GM21526 (cell line): ENCODE measurements around the gene HOXD3.

Experiments
- ATAC-seq: cut with Tn5 transposase; IDR thresholded peaks from one replicate; pipeline ENCODE4 v1.9.1; 2021; ENCODE audit warnings: moderate library complexity; ENCODE audit not compliant: unreplicated experiment, low FRiP score

Gene HOXD3

DNA sequence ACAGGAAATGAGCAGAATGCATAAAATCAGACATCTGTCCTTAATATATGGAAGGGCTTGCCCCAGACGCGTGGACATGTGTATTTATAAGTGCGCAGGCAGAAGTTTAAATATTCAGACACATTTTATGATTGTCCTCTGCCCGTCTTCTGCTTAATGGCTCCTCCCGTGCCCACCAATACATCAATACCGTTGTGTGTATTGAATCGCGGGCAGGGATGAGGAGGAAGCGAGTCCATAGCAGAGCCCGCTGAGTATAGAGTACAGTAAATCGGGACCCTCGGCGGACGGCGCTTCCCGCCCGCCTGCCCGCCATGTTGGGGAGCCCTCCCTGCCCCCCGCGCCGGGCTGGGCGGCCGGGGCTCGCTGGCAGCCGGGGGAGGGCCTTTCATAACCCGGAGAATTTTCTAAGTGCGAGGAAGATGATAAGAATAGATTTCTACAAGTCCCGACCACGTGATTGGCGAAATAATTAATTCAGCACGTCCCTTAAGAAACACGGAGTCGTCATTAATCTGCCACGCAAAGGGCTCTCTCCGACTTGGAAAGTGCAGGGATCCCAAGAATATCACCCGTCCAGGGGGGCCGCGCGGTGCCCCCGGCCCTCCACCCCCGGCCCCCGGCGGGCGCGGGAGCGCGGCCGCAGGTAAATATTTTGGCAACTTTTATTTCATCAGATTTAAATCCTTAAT, at the start of gene HOXD3:
TSS of gene HOXD3 (plus strand) at position 501 of the 692 bp plus-strand sequence. CDS start 11,808 bp downstream, outside the sequence.
- no peak for ATAC-seq

DNA sequence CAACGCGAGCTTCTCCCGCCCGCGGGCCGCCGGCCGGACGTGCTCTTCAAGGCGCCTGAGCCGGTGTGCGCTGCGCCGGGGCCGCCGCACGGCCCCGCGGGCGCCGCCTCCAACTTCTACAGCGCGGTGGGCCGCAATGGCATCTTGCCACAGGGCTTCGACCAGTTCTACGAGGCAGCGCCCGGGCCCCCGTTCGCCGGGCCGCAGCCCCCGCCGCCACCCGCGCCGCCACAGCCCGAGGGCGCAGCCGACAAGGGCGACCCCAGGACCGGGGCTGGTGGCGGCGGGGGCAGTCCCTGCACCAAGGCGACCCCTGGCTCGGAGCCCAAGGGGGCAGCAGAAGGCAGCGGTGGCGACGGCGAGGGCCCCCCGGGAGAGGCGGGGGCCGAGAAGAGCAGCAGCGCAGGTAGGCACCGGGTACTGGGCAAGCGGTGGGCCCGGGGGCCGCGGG, 49.4 kb upstream of the HOXD3 start:
- no peak for ATAC-seq

- no peak for ATAC-seq
Measured at GRCh38 chr2:176109192-176109901, 47.8 kb upstream of the HOXD3 start.

- ATAC-seq: no peak
Measured at GRCh38 chr2:176109946-176110345, 47.2 kb upstream of the HOXD3 start.

- ATAC-seq: no peak
Measured at GRCh38 chr2:176110415-176111308, 46.4 kb upstream of the HOXD3 start.

- ATAC-seq: no peak
Measured at GRCh38 chr2:176111309-176111663, 45.8 kb upstream of the HOXD3 start.

DNA sequence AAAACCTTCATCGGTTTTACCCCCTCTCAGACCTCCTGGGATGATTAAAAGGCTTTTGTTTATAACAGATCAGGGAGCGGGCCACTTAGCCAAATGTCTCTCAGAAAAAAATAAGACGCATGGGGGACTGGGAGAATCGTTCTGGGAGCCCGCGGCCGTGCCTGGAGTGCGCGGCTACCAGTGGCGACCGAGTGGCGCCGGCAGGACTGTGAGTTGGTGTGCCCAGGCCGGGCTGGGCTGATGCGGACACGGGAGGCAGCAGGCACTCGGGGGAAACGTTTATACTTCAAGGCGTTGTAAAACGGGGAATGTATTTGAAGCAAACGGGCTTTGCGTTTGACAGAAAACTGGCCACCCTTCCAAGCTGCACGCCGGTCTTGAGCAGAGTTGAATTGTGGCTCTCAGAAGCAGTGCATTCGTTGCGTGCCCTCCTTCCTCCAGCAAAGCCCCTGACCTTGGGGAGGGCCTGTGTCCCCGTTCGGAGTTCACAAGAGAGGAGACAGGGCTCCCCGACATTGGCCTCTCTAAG, 45.2 kb upstream of the HOXD3 start:
- ATAC-seq: no peak

DNA sequence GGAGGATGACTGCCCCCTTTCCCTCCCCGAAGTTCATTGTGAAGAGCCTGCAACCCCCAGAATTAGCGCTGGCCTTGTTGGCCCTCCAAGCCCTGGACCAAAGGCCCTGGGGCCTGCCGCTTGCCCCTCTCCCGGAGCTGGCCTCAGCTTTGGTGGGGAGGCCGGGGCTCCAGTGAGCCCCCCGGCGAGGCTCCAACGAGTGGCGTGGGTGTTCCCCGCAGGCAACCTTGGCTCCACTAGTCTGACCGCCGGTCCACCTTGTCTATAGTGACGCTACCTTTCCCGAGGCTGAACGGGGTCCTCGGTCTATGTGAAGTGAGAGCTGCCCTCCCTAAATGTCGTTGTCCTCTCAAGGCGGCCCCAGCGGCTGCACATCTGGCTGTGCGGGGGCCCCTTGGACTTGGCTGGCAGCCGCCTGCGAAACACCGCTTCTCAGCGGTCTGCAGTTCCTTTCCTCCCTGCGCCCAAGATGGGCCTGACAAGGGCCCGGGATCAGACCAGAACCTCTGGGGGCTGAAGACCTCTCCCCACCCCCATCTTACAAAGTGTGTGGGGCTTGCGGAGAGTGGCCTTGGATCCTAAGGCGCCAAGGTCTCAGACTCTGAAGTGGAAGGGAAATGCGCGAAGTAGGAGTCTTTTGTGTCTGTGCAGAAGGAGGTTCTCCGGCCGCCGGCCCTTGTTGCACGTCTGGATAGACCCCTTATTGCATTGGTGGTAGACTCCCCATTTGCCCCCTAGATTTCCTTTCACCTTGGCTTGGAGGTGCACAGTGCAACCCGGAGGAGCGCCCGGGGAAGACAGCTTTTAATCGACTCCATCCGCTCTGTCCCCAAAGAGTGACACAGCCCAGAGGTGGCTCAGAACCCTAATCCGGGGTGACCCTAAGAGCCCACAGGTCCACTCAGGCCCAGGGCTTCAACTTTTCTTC, 44.5 kb upstream of the HOXD3 start:
- ATAC-seq: no peak

DNA sequence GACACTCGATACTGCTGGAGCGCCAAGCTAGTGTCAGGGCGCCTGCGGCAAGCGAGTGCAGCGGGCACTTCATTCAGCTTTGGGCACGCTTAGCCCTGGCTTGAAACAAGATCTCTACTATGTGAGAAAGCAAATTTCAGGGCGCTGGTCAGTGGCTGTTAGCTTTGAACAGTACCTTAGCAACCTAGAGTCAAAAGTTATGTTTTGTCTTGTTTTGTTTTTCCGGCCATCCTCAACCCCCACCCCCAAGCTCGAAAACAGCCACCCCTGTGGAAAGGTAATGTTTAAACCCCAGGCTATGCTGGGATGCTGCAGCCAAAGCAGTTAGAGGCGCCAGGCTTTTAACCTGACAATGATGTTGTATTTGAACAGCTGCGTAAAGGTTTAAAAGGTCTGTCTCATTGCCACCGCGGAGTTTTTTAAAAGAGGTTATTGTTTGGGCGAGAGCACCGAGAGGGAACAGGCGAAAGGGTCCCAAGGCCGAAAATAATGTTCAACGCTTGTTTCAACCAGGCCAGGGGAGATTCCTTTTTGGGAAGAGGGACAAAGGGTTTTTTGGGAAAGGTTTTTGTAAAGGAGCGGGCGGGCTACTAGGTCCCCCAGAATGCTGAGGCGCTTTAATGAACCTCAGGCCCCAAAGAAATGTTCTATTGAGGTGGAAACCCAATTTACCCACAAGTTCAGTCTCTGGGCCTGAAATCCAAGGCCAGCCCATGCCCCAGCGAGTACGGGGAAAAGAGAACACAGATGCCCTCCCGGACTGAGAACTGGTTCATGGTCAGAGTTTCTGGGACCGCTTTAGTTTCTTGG, 42.8 kb upstream of the HOXD3 start:
- ATAC-seq: no peak

GRCh38 chr2:176114930-176115625, 42.0 kb upstream of the HOXD3 start:
- ATAC-seq: no peak

GRCh38 chr2:176115883-176116813, 41.0 kb upstream of the HOXD3 start, which contains the start of gene HOXD10:
Gene HOXD10 (plus strand): TSS chr2:176116778. CDS start chr2:176116834, 56 bp downstream.
- no peak for ATAC-seq

GRCh38 chr2:176117162-176117822, 39.8 kb upstream of the HOXD3 start:
- no peak for ATAC-seq

DNA sequence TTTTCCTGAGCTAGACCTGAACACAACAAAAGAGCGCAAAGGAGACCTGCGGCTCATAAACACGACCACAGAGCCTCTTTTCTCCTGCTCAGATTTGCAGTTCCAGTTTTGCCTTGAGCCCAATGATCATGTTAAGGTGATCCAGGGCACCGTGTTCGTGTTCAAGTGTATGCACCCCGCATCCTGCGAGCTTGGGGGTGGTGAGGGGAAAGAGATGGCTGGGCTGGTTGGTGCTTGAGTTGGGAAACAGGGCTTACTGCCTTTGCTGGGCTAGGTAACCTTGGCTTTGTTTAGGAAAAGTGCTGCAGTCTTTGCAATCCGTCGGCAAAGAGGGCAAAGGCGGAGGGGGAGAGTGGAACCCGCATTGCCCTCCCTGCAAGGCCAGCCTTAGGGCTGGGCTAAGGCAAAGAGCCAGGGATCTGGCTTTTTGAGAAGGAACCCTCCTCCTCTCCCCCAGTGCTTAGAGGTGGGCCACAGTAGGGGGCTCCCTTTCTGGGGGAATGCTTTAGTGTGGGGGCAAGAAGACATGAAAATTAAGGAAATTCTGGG, 39.2 kb upstream of the HOXD3 start:
- no peak for ATAC-seq

DNA sequence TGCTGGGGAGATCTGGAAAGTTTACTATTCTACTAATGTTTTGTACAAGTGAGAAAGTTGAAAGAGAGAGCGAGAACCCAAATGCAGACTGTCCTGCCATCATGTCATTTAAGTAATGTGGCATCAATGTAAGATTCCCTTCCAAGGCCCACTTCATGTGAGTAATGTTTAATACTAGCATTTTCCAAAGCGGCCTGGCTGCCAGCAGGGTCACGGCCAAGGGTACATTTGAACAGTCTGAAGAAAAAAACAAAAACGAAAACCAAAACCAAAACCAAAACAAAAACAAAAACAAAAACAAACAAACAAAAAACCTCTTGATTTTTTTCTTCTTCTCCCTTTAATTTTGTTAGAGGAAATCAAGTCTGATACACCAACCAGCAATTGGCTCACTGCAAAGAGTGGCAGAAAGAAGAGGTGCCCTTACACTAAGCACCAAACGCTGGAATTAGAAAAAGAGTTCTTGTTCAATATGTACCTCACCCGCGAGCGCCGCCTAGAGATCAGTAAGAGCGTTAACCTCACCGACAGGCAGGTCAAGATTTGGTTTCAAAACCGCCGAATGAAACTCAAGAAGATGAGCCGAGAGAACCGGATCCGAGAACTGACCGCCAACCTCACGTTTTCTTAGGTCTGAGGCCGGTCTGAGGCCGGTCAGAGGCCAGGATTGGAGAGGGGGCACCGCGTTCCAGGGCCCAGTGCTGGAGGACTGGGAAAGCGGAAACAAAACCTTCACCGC, 38.3 kb upstream of the HOXD3 start:
- no peak for ATAC-seq

DNA sequence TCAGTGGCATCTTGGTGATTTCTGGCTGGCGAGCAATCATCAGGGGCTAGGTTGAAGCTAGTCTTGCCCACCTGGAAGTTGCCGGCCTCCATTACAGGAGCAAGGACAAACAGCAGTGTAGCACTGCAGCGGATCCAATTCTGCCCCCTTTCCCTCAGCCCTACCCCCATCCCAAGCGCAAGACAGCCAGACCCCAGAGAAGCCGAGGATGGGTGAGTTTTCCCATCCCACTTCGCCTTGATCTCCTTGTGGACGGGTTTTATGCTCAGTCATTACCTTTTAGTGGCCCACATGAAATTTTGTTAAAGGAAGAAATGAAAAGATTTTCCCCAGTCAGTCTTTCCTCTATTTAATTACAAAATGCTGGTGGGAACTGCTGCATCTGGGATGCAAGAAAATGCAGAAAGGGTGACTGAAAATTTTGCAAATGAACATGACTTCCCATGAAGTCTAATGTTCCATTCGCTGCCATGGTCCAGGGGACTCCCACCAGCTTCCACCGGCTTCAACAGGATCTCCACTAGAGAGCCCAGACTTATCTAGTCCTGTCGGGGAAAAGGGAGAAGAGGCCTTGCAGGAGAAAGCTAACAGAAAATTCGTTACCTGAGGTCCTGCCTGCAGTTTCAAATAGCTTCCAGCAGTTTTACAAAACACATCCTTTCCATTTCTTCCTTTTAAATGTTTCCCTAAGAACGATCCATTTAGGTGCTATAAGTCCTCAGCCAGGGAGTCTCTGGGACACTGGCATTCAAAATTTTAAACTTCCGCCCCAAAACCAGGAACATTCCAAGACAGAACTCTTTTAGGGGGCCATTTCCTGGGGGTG, 36.5 kb upstream of the HOXD3 start:
- no peak for ATAC-seq
